Loucy (cell line): ENCODE measurements around the gene TNFAIP8.

ENCODE experiments used
- H2AFZ ChIP-seq: fragments of 200-600 bp; sonication (generic); 2 replicates; pipeline ENCODE4 v1.6.0; 2016; ENCODE audit warnings: antibody characterized with exemption, mild to moderate bottlenecking, low read length, moderate library complexity
- H3F3A ChIP-seq: fragments of 200-600 bp; 2 replicates; pipeline ENCODE4 v1.6.0; 2016; ENCODE audit warnings: antibody characterized with exemption, low read depth, mild to moderate bottlenecking
- H3K27me3 ChIP-seq: fragments of 200-600 bp; sonication (generic); 2 replicates; pipeline ENCODE4 v1.6.1; 2014; ENCODE audit warnings: low read length, mild to moderate bottlenecking; ENCODE audit not compliant: insufficient read depth, poor library complexity, severe bottlenecking
- H3K36me3 ChIP-seq: fragments of 200-600 bp; sonication (generic); 2 replicates; pipeline ENCODE4 v1.6.1; 2016; ENCODE audit warnings: low read length; ENCODE audit not compliant: insufficient read depth
- H3K4me1 ChIP-seq: fragments of 200-600 bp; sonication (generic); 2 replicates; pipeline ENCODE4 v1.5.1; 2014; ENCODE audit warnings: low read length, mild to moderate bottlenecking; ENCODE audit not compliant: insufficient read depth, poor library complexity, severe bottlenecking
- H3K4me2 ChIP-seq: fragments of 200-600 bp; sonication (generic); 2 replicates; pipeline ENCODE4 v1.6.0; 2014; ENCODE audit warnings: antibody characterized with exemption, low read length, low read depth, mild to moderate bottlenecking; ENCODE audit not compliant: poor library complexity, severe bottlenecking
- H3K4me3 ChIP-seq: fragments of 200-600 bp; sonication (generic); 2 replicates; pipeline ENCODE4 v1.5.1; 2014; ENCODE audit warnings: low read length, mild to moderate bottlenecking, mixed read lengths; ENCODE audit not compliant: poor library complexity, severe bottlenecking
- H3K79me2 ChIP-seq: fragments of 200-600 bp; sonication (generic); 2 replicates; pipeline ENCODE4 v1.6.1; 2014; ENCODE audit warnings: low read length; ENCODE audit not compliant: insufficient read depth
- H3K9ac ChIP-seq: fragments of 200-600 bp; sonication (generic); 2 replicates; pipeline ENCODE4 v1.6.0; 2014; ENCODE audit warnings: mild to moderate bottlenecking, low read depth, low read length, moderate library complexity; ENCODE audit not compliant: poor library complexity, severe bottlenecking
- H3K9me2 ChIP-seq: fragments of 200-600 bp; sonication (generic); replicated peaks from 2 replicates; pipeline ENCODE4 v1.6.1; 2016; ENCODE audit warnings: low read depth, low read length, mixed read lengths
- H3K9me3 ChIP-seq: fragments of 200-600 bp; sonication (generic); 2 replicates; pipeline ENCODE4 v1.6.1; 2014; ENCODE audit warnings: mild to moderate bottlenecking, antibody characterized with exemption, low read length, low read depth; ENCODE audit not compliant: insufficient read depth
- H4K20me1 ChIP-seq: fragments of 200-600 bp; sonication (generic); 2 replicates; pipeline ENCODE4 v1.6.0; 2014; ENCODE audit warnings: antibody characterized with exemption, low read length, mild to moderate bottlenecking; ENCODE audit not compliant: insufficient read depth, poor library complexity, severe bottlenecking
- EZH2phosphoT487 ChIP-seq: fragments of 200-600 bp; IDR thresholded peaks from 2 replicates; pipeline ENCODE4 v1.6.1; 2018; ENCODE audit warnings: antibody characterized with exemption, mild to moderate bottlenecking, moderate library complexity, borderline replicate concordance
- TF ChIP-seq, protein P1 (sequence below): fragments of 200-600 bp; sonication (generic); conservative IDR thresholded peaks from 2 replicates; pipeline ENCODE4 v1.5.1; 2014; ENCODE audit warnings: mild to moderate bottlenecking, antibody characterized with exemption, low read length

TNFAIP8 gene

DNA sequence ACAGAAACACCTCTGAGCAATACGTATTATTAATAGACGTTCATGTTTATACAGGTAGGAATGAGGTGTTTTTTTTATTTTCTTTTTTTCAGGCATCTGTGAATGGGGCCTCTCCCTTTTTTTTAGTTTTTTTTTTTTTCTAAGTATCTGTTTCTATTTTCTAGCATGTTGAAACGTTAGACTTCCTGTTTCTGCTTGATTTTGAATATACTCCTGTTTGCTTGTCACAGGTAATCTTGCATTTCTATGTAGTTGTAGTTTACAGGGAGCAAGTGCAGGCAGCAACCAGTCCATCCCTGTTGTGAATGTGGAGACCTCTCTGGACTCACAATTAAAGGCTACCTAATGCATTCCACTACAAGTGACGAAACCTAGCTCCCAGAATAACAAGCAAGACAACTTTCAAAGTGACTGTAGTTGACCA lies 22.8 kb upstream of the TNFAIP8 start:
- no peaks in the 10 kb centered on the region for H3K27me3 ChIP-seq
- H3K9me2 ChIP-seq = no peaks in the 10 kb centered on the region
- H3K9me3 ChIP-seq = no peaks in the 10 kb centered on the region
- peaks cover 64% of the 10 kb centered on the region for H3K4me1 ChIP-seq
- H3K79me2 ChIP-seq = peaks cover 90% of the 10 kb centered on the region
- no peak overlapping the region for H3K4me3 ChIP-seq
- H2AFZ ChIP-seq = no peak overlapping the region
- TF ChIP-seq, protein P1, sequence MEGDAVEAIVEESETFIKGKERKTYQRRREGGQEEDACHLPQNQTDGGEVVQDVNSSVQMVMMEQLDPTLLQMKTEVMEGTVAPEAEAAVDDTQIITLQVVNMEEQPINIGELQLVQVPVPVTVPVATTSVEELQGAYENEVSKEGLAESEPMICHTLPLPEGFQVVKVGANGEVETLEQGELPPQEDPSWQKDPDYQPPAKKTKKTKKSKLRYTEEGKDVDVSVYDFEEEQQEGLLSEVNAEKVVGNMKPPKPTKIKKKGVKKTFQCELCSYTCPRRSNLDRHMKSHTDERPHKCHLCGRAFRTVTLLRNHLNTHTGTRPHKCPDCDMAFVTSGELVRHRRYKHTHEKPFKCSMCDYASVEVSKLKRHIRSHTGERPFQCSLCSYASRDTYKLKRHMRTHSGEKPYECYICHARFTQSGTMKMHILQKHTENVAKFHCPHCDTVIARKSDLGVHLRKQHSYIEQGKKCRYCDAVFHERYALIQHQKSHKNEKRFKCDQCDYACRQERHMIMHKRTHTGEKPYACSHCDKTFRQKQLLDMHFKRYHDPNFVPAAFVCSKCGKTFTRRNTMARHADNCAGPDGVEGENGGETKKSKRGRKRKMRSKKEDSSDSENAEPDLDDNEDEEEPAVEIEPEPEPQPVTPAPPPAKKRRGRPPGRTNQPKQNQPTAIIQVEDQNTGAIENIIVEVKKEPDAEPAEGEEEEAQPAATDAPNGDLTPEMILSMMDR = no peak
- no peak for TF ChIP-seq EZH2phosphoT487
- no peaks in the 10 kb centered on the region; the same call in 1 of the 2 replicates for H3F3A ChIP-seq
- H3K36me3 ChIP-seq = no peaks in the 10 kb centered on the region
- H4K20me1 ChIP-seq = peaks cover 17% of the 10 kb centered on the region
- H3K9ac ChIP-seq = peak overlapping the region; percentile 14
- no peak overlapping the region for H3K4me2 ChIP-seq

DNA sequence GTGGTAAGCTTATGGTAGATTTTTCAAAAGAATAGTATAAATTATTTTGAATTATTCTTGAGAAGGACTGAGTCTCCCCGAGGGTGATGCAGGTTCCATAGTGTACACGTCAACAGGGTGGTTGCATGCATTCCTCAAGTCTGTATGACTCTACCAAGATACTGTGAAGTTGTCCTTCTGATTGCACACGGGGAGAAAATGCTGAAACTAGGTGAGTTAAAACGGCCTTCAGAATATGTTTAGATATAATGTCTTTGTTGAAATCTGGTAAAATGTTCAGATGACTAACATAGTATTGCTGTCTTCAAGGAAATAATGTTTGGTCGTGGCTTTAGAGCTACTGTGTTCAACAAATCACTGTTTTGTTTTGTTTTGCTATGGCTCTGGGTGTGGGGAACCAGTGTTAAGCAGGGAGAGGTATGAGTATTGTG lies 22.4 kb upstream of the TNFAIP8 start:
- Histone ChIP-seq H3F3A (no peaks in the 10 kb centered on the region; the same call in 1 of the 2 replicates), H3K4me2 (no peak overlapping the region), H4K20me1 (peaks cover 17% of the 10 kb centered on the region), H3K4me1 (peaks cover 60% of the 10 kb centered on the region), H3K27me3 (no peaks in the 10 kb centered on the region), H3K79me2 (peaks cover 94% of the 10 kb centered on the region), H3K9ac (no peak overlapping the region), H3K9me2 (no peaks in the 10 kb centered on the region), H3K9me3 (no peaks in the 10 kb centered on the region), H2AFZ (no peak overlapping the region), H3K36me3 (no peaks in the 10 kb centered on the region), H3K4me3 (no peak overlapping the region)
- TF ChIP-seq, protein P1 = no peak
- no peak for TF ChIP-seq EZH2phosphoT487

DNA sequence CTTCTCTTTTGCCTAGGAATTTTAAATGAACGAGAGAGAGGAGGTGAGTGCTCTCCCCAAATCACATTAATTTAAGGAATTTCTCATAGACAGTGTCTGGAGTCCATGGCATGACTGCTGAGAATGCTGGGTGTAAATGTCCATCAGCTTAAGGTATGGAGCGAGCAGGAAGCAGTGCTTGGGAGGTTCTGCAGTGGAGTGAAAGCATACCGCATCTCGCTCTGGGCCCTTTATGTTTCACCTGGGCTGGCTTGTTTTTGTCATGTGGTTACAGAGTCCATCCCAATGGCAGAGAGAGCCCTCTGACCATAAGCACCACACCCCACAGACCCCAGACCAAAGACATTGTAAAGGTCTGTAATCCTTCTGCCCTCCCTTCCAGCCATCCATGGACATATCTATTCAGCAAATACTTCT lies 20.6 kb upstream of the TNFAIP8 start:
- Histone ChIP-seq H3K9me3 (no peaks in the 10 kb centered on the region), H3K4me3 (no peak overlapping the region), H3K9ac (no peak overlapping the region), H3K9me2 (no peaks in the 10 kb centered on the region), H3K79me2 (peaks cover 98% of the 10 kb centered on the region), H3F3A (no peaks in the 10 kb centered on the region), H3K4me2 (no peak overlapping the region), H2AFZ (no peak overlapping the region), H3K27me3 (no peaks in the 10 kb centered on the region), H3K36me3 (no peaks in the 10 kb centered on the region), H3K4me1 (peaks cover 56% of the 10 kb centered on the region), H4K20me1 (peaks cover 20% of the 10 kb centered on the region)
- TF ChIP-seq EZH2phosphoT487 = no peak
- TF ChIP-seq, protein P1 = no peak
